Prostate gland (tissue), 2 donors: Measurements from ENCODE around the gene ADAMTS20.

ENCODE experiments used
- POLR2A ChIP-seq: fragments of 450-650 bp; IDR thresholded peaks from one replicate; pipeline ENCODE4 v1.6.1; 2016; ENCODE audit warnings: antibody characterized with exemption, mild to moderate bottlenecking
- POLR2AphosphoS5 ChIP-seq: sonication (generic); formaldehyde crosslinking; IDR thresholded peaks from one replicate; pipeline ENCODE4 v1.6.1; 2017; ENCODE audit warnings: antibody characterized with exemption
- TF ChIP-seq, protein P1 (sequence below), 4 experiments: fragments of 200-600 bp in 2 of 4; fragments of 450-650 bp in 2 of 4; sonication (generic) in 2 of 4; IDR thresholded peaks; 1 replicate in 3 of 4; 2 replicates in 1 of 4; pipeline ENCODE4 v1.5.1; 2016 to 2019; ENCODE audit warnings: antibody characterized with exemption in 4 of 4, mild to moderate bottlenecking in 2 of 4, moderate library complexity in 2 of 4

GRCh38 chr12:43378448-43378847 is 173.6 kb downstream of the ADAMTS20 start:
- TF ChIP-seq POLR2A (no peak), POLR2AphosphoS5 (no peak)
- TF ChIP-seq, protein P1, sequence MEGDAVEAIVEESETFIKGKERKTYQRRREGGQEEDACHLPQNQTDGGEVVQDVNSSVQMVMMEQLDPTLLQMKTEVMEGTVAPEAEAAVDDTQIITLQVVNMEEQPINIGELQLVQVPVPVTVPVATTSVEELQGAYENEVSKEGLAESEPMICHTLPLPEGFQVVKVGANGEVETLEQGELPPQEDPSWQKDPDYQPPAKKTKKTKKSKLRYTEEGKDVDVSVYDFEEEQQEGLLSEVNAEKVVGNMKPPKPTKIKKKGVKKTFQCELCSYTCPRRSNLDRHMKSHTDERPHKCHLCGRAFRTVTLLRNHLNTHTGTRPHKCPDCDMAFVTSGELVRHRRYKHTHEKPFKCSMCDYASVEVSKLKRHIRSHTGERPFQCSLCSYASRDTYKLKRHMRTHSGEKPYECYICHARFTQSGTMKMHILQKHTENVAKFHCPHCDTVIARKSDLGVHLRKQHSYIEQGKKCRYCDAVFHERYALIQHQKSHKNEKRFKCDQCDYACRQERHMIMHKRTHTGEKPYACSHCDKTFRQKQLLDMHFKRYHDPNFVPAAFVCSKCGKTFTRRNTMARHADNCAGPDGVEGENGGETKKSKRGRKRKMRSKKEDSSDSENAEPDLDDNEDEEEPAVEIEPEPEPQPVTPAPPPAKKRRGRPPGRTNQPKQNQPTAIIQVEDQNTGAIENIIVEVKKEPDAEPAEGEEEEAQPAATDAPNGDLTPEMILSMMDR (IDR thresholded peaks at IDR 0.05), result no peak
